ENCODE measurements around the gene GLIPR2.

GLIPR2 gene

GRCh38 chr9:36101916-36102741 is 34.4 kb upstream of the GLIPR2 start:
- H3K27me3 ChIP-seq (ENCODE audit: insufficient read depth, low read length): no peaks in the 10 kb centered on the region
- no peaks in the 10 kb centered on the region for H3K36me3 ChIP-seq (ENCODE audit: insufficient read depth, low read length)
- H2AFZ ChIP-seq (ENCODE audit: low read length, unreplicated experiment): no peak overlapping the region
- no peaks in the 10 kb centered on the region for H3K79me2 ChIP-seq (ENCODE audit: control insufficient read depth, insufficient read depth, low read length, unreplicated experiment)
- H3K4me1 ChIP-seq (ENCODE audit: control insufficient read depth, insufficient read depth, low read length, unreplicated experiment): peaks cover 30% of the 10 kb centered on the region
- peak overlapping the region; percentile 84 for H3K27ac ChIP-seq (ENCODE audit: low read depth, low read length)
- H3K4me3 ChIP-seq (ENCODE audit: low read depth, low read length): peak overlapping the region; percentile 25; the same call in 1 of the 2 replicates

DNA sequence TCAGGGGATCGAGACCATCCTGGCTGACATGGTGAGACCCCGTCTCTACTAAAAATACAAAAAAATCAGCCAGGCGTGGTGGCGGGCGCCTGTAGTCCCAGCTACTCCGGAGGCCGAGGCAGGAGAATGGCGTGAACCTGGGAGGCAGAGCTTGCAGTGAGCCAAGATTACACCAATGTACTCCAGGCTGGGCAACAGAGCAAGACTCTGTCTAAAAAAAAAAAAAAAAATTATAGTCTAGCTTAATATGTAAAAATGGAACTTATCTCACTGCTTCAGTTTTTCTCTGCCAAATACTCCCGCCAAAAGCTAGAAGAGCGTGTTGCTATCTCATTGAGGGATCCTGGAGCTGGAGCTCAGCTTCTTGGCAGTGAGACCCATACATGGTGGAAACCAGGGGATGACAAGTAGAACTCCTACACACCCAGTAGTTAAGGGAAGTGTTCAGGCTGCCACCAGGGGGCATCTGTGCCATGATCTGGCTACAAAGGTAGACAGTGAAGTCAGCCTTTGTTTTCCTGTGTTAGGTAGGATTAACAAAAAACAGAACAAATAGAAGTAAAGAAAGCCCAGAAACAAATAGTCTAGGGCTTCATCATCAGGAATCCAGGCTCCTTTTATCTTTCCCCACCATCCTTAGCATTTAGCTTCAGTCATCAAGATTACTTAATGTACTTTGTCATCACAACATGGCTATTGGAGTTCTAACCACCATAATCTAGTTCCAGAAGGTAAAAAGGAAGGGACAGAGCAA is 33.6 kb upstream of the GLIPR2 start:
- Histone ChIP-seq H3K79me2 (ENCODE audit: control insufficient read depth, insufficient read depth, low read length, unreplicated experiment) (no peaks in the 10 kb centered on the region), H2AFZ (ENCODE audit: low read length, unreplicated experiment) (peak overlapping the region; percentile 41), H3K27me3 (ENCODE audit: insufficient read depth, low read length) (no peaks in the 10 kb centered on the region), H3K4me3 (ENCODE audit: low read depth, low read length) (no peak overlapping the region), H3K4me1 (ENCODE audit: control insufficient read depth, insufficient read depth, low read length, unreplicated experiment) (peaks cover 30% of the 10 kb centered on the region), H3K27ac (ENCODE audit: low read depth, low read length) (peak overlapping the region; percentile 84), H3K36me3 (ENCODE audit: insufficient read depth, low read length) (no peaks in the 10 kb centered on the region)

- no peaks in the 10 kb centered on the region for H3K36me3 ChIP-seq (ENCODE audit: insufficient read depth, low read length)
- H3K27me3 ChIP-seq (ENCODE audit: insufficient read depth, low read length): no peaks in the 10 kb centered on the region
- H3K27ac ChIP-seq (ENCODE audit: low read depth, low read length): no peak overlapping the region
- H2AFZ ChIP-seq (ENCODE audit: low read length, unreplicated experiment): no peak overlapping the region
- peaks cover 6% of the 10 kb centered on the region for H3K4me1 ChIP-seq (ENCODE audit: control insufficient read depth, insufficient read depth, low read length, unreplicated experiment)
- no peaks in the 10 kb centered on the region for H3K79me2 ChIP-seq (ENCODE audit: control insufficient read depth, insufficient read depth, low read length, unreplicated experiment)
- H3K4me3 ChIP-seq (ENCODE audit: low read depth, low read length): no peak overlapping the region
Observed at GRCh38 chr9:36109071-36109470, 27.5 kb upstream of the GLIPR2 start.

- no peaks in the 10 kb centered on the region for H3K36me3 ChIP-seq (ENCODE audit: insufficient read depth, low read length)
- no peak overlapping the region for H3K4me3 ChIP-seq (ENCODE audit: low read depth, low read length)
- no peaks in the 10 kb centered on the region for H3K4me1 ChIP-seq (ENCODE audit: control insufficient read depth, insufficient read depth, low read length, unreplicated experiment)
- no peak overlapping the region for H2AFZ ChIP-seq (ENCODE audit: low read length, unreplicated experiment)
- no peaks in the 10 kb centered on the region for H3K79me2 ChIP-seq (ENCODE audit: control insufficient read depth, insufficient read depth, low read length, unreplicated experiment)
- no peaks in the 10 kb centered on the region for H3K27me3 ChIP-seq (ENCODE audit: insufficient read depth, low read length)
- H3K27ac ChIP-seq (ENCODE audit: low read depth, low read length): no peak overlapping the region
Observed at GRCh38 chr9:36110434-36110833, 26.1 kb upstream of the GLIPR2 start.

DNA sequence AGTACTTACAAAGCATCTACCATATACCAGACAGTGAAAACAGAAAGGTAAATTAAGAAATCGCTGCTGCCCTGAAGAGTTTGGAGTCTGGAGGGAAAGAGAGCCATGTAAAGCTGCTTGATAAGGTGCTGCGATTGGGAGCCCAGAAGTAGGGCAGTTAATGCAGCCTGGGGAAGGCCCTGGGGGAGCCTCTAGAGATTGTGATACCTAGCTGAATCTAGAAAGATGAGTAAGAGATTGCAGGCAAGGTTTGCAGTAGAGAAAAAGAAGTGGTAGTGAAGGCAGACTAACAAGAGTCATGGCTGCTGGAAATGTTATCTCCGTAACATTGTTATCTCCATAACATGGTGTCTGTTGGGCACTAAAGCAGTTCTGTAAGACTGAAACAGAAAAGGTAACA is 24.0 kb upstream of the GLIPR2 start:
- Histone ChIP-seq H3K27me3 (ENCODE audit: insufficient read depth, low read length) (no peaks in the 10 kb centered on the region), H2AFZ (ENCODE audit: low read length, unreplicated experiment) (no peak overlapping the region), H3K4me1 (ENCODE audit: control insufficient read depth, insufficient read depth, low read length, unreplicated experiment) (no peaks in the 10 kb centered on the region), H3K27ac (ENCODE audit: low read depth, low read length) (no peak overlapping the region), H3K79me2 (ENCODE audit: control insufficient read depth, insufficient read depth, low read length, unreplicated experiment) (no peaks in the 10 kb centered on the region), H3K36me3 (ENCODE audit: insufficient read depth, low read length) (no peaks in the 10 kb centered on the region), H3K4me3 (ENCODE audit: low read depth, low read length) (no peak overlapping the region)

DNA sequence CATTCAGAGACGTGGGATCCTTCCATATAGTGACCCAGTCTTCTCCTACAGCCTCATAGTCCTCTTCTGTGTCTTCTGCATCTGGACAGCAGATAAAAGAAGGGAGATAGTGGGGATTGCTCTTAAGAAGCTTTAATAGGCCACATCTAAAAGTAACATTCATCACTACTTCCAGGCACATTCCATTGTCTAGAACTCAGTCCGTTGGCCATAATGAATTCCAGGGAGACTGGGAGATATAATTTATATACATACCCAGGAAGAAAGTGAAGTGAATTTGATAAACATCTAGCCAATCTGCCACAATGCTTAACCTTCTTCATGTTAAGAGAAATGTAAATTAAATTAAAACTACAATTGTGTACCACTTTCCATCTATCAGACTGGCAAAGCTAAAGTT is 22.5 kb upstream of the GLIPR2 start:
- H3K36me3 ChIP-seq (ENCODE audit: insufficient read depth, low read length): no peaks in the 10 kb centered on the region
- H3K27me3 ChIP-seq (ENCODE audit: insufficient read depth, low read length): no peaks in the 10 kb centered on the region
- H3K4me3 ChIP-seq (ENCODE audit: low read depth, low read length): no peak overlapping the region
- H3K27ac ChIP-seq (ENCODE audit: low read depth, low read length): no peak overlapping the region
- no peaks in the 10 kb centered on the region for H3K4me1 ChIP-seq (ENCODE audit: control insufficient read depth, insufficient read depth, low read length, unreplicated experiment)
- no peaks in the 10 kb centered on the region for H3K79me2 ChIP-seq (ENCODE audit: control insufficient read depth, insufficient read depth, low read length, unreplicated experiment)
- no peak overlapping the region for H2AFZ ChIP-seq (ENCODE audit: low read length, unreplicated experiment)

- no peaks in the 10 kb centered on the region for H3K79me2 ChIP-seq (ENCODE audit: control insufficient read depth, insufficient read depth, low read length, unreplicated experiment)
Observed at GRCh38 chr9:36116593-36116992, 19.9 kb upstream of the GLIPR2 start.

GRCh38 chr9:36118201-36118600 is 18.3 kb upstream of the GLIPR2 start:
- Histone ChIP-seq H3K27ac (ENCODE audit: low read depth, low read length) (no peak overlapping the region), H3K27me3 (ENCODE audit: insufficient read depth, low read length) (no peaks in the 10 kb centered on the region), H3K4me3 (ENCODE audit: low read depth, low read length) (no peak overlapping the region), H2AFZ (ENCODE audit: low read length, unreplicated experiment) (no peak overlapping the region), H3K4me1 (ENCODE audit: control insufficient read depth, insufficient read depth, low read length, unreplicated experiment) (no peaks in the 10 kb centered on the region), H3K79me2 (ENCODE audit: control insufficient read depth, insufficient read depth, low read length, unreplicated experiment) (no peaks in the 10 kb centered on the region), H3K36me3 (ENCODE audit: insufficient read depth, low read length) (no peaks in the 10 kb centered on the region)

More at GRCh38 chr9:36116593-36116992, 19.9 kb upstream of the GLIPR2 start:
- H3K27me3 ChIP-seq (ENCODE audit: insufficient read depth, low read length): no peaks in the 10 kb centered on the region
- no peaks in the 10 kb centered on the region for H3K4me1 ChIP-seq (ENCODE audit: control insufficient read depth, insufficient read depth, low read length, unreplicated experiment)
- H3K4me3 ChIP-seq (ENCODE audit: low read depth, low read length): no peak overlapping the region
- no peak overlapping the region for H2AFZ ChIP-seq (ENCODE audit: low read length, unreplicated experiment)
- H3K27ac ChIP-seq (ENCODE audit: low read depth, low read length): no peak overlapping the region
- no peaks in the 10 kb centered on the region for H3K36me3 ChIP-seq (ENCODE audit: insufficient read depth, low read length)

DNA sequence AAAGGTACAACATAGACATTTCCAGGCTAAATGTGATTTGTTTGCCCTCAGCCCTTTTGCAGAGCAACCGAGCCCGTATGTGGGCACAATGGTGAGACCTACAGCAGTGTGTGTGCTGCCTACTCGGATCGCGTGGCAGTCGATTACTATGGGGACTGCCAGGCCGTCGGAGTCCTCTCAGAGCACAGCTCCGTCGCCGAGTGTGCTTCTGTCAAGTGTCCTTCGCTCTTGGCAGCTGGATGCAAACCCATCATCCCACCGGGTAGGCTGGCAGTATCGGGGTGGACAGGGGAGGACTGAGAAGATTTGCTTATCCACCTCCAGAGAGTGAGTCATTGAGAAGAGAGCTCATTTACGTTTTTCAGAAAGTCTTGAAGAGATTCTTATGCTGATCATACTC is 17.8 kb upstream of the GLIPR2 start:
- Histone ChIP-seq H3K27ac (ENCODE audit: low read depth, low read length) (no peak overlapping the region), H3K27me3 (ENCODE audit: insufficient read depth, low read length) (no peaks in the 10 kb centered on the region), H3K79me2 (ENCODE audit: control insufficient read depth, insufficient read depth, low read length, unreplicated experiment) (no peaks in the 10 kb centered on the region), H3K4me3 (ENCODE audit: low read depth, low read length) (no peak overlapping the region), H2AFZ (ENCODE audit: low read length, unreplicated experiment) (no peak overlapping the region), H3K36me3 (ENCODE audit: insufficient read depth, low read length) (no peaks in the 10 kb centered on the region), H3K4me1 (ENCODE audit: control insufficient read depth, insufficient read depth, low read length, unreplicated experiment) (no peaks in the 10 kb centered on the region)

DNA sequence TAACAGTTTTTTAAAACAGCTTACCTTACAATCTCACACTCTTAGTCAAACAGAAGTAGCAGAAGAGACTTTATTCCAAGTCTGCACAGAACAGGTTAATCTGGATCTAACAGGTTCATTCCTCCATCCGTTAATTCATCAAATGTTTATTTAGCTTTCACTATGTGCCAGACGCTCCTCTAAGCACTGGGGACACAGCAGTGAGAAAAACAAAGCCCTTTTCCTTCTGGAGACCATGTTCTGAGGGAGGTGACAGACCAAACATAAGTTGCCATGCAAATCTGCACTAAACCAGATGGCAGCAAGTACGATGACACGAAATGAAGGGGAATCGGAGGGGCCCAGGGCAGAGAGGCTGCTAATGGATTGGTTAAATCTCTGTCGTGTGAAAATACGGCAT is 17.1 kb upstream of the GLIPR2 start:
- no peak overlapping the region for H2AFZ ChIP-seq (ENCODE audit: low read length, unreplicated experiment)
- H3K79me2 ChIP-seq (ENCODE audit: control insufficient read depth, insufficient read depth, low read length, unreplicated experiment): no peaks in the 10 kb centered on the region
- no peaks in the 10 kb centered on the region for H3K36me3 ChIP-seq (ENCODE audit: insufficient read depth, low read length)
- H3K27ac ChIP-seq (ENCODE audit: low read depth, low read length): no peak overlapping the region
- no peaks in the 10 kb centered on the region for H3K27me3 ChIP-seq (ENCODE audit: insufficient read depth, low read length)
- no peak overlapping the region for H3K4me3 ChIP-seq (ENCODE audit: low read depth, low read length)
- no peaks in the 10 kb centered on the region for H3K4me1 ChIP-seq (ENCODE audit: control insufficient read depth, insufficient read depth, low read length, unreplicated experiment)

GRCh38 chr9:36120705-36121104 is 15.8 kb upstream of the GLIPR2 start:
- Histone ChIP-seq H3K36me3 (ENCODE audit: insufficient read depth, low read length) (no peaks in the 10 kb centered on the region), H3K4me1 (ENCODE audit: control insufficient read depth, insufficient read depth, low read length, unreplicated experiment) (no peaks in the 10 kb centered on the region), H3K79me2 (ENCODE audit: control insufficient read depth, insufficient read depth, low read length, unreplicated experiment) (no peaks in the 10 kb centered on the region), H3K27ac (ENCODE audit: low read depth, low read length) (no peak overlapping the region), H3K4me3 (ENCODE audit: low read depth, low read length) (no peak overlapping the region), H3K27me3 (ENCODE audit: insufficient read depth, low read length) (no peaks in the 10 kb centered on the region), H2AFZ (ENCODE audit: low read length, unreplicated experiment) (no peak overlapping the region)

Data from ACC112 (cell line).